IgD-negative memory B cell (primary cell): ENCODE measurements around the gene NAA30. TPM values are rescaled to one million over a fixed set of nuclear protein-coding genes. Genes with fewer than 3 reads are reported as not detected.

Experiments
- H3K27ac Mint-ChIP-seq, 3 donors: one replicate each; pipeline ENCODE4 v1.8.0; 2020 to 2022; ENCODE audit warnings: mild to moderate bottlenecking in 3 of 3, mixed read lengths in 3 of 3, moderate library complexity in 1 of 3
- H3K27me3 Mint-ChIP-seq: one replicate; pipeline ENCODE4 v1.8.0; 2021; ENCODE audit warnings: mixed read lengths
- H3K36me3 Mint-ChIP-seq: one replicate; pipeline ENCODE4 v1.8.0; 2020; ENCODE audit warnings: mild to moderate bottlenecking, mixed read lengths
- H3K4me1 Mint-ChIP-seq, 3 donors: one replicate each; pipeline ENCODE4 v1.8.0; 2020 to 2022; ENCODE audit warnings: mixed read lengths in 3 of 3, mild to moderate bottlenecking in 1 of 3
- H3K4me3 Mint-ChIP-seq, 4 donors: one replicate each; pipeline ENCODE4 v1.8.0; 2020 to 2022; ENCODE audit warnings: mild to moderate bottlenecking in 4 of 4, mixed read lengths in 4 of 4, moderate library complexity in 3 of 4
- H3K9me3 Mint-ChIP-seq, 3 donors: one replicate each; pipeline ENCODE4 v1.8.0; 2020 to 2021; ENCODE audit warnings: mixed read lengths in 3 of 3, mild to moderate bottlenecking in 1 of 3
- polyA plus RNA-seq: library from polyadenylated mRNA; unstranded; fragments of 300-500 nt; fragmentation: Illumina TruSeq; gene quantifications from one replicate; pipeline ENCODE4 v1.2.3, GENCODE V29; 2021

The NAA30 gene
- polyA plus RNA-seq, 1 donor from 2014 or later, result 11.6 TPM

GRCh38 chr14:57413849-57414248 lies 23.5 kb downstream of the NAA30 start:
- no peak overlapping the region for H3K27ac Mint-ChIP-seq
- H3K4me3 Mint-ChIP-seq, result no peak overlapping the region

GRCh38 chr14:57417228-57417627 lies 26.8 kb downstream of the NAA30 start:
- H3K36me3 Mint-ChIP-seq, result peaks cover 2% of the 10 kb centered on the region
- H3K4me3 Mint-ChIP-seq, result no peak overlapping the region
- H3K27ac Mint-ChIP-seq, result no peak overlapping the region
- no peaks in the 10 kb centered on the region for H3K27me3 Mint-ChIP-seq
- peaks cover 0 to 1% (median 0%) of the 10 kb centered on the region in 3 donors for H3K4me1 Mint-ChIP-seq
- H3K9me3 Mint-ChIP-seq, result no peaks in the 10 kb centered on the region

More at GRCh38 chr14:57413849-57414248, 23.5 kb downstream of the NAA30 start:
- Mint-ChIP-seq H3K4me1 (peaks cover 0 to 1% (median 0%) of the 10 kb centered on the region in 3 donors), H3K9me3 (no peaks in the 10 kb centered on the region), H3K36me3 (peaks cover 2% of the 10 kb centered on the region), H3K27me3 (no peaks in the 10 kb centered on the region)

- H3K36me3 Mint-ChIP-seq, result peaks cover 2% of the 10 kb centered on the region
- no peaks in the 10 kb centered on the region for H3K9me3 Mint-ChIP-seq
- H3K4me3 Mint-ChIP-seq, result no peak overlapping the region
- no peak overlapping the region for H3K27ac Mint-ChIP-seq
- no peaks in the 10 kb centered on the region for H3K4me1 Mint-ChIP-seq
- H3K27me3 Mint-ChIP-seq, result no peaks in the 10 kb centered on the region
Observed at GRCh38 chr14:57418999-57419398, 28.6 kb downstream of the NAA30 start.

- no peaks in the 10 kb centered on the region for H3K9me3 Mint-ChIP-seq
- peaks cover 2% of the 10 kb centered on the region for H3K36me3 Mint-ChIP-seq
- H3K4me1 Mint-ChIP-seq, result no peaks in the 10 kb centered on the region
- no peak overlapping the region for H3K4me3 Mint-ChIP-seq
- peak overlapping the region in 1 of 3 donors; percentile 1 for H3K27ac Mint-ChIP-seq
- H3K27me3 Mint-ChIP-seq, result no peaks in the 10 kb centered on the region
Observed at GRCh38 chr14:57420033-57420432, 29.6 kb downstream of the NAA30 start.

GRCh38 chr14:57420986-57421385 lies 30.6 kb downstream of the NAA30 start:
- Mint-ChIP-seq H3K4me3 (no peak overlapping the region), H3K27me3 (no peaks in the 10 kb centered on the region), H3K36me3 (peaks cover 2% of the 10 kb centered on the region), H3K27ac (peak overlapping the region in 1 of 3 donors; percentile 55), H3K4me1 (no peaks in the 10 kb centered on the region), H3K9me3 (no peaks in the 10 kb centered on the region)

GRCh38 chr14:57435923-57436322 lies 45.5 kb downstream of the NAA30 start:
- Mint-ChIP-seq H3K9me3 (peaks cover 2 to 12% (median 3%) of the 10 kb centered on the region in 3 donors), H3K4me1 (no peaks in the 10 kb centered on the region), H3K27me3 (peaks cover 3% of the 10 kb centered on the region)

GRCh38 chr14:57461777-57462320 lies 71.5 kb downstream of the NAA30 start:
- Mint-ChIP-seq H3K4me1 (peaks cover 7 to 17% (median 15%) of the 10 kb centered on the region in 3 donors), H3K27ac (peak overlapping the region in 1 of 3 donors; percentile 8), H3K27me3 (peaks cover 2% of the 10 kb centered on the region), H3K36me3 (no peaks in the 10 kb centered on the region), H3K9me3 (peaks cover 0 to 2% (median 2%) of the 10 kb centered on the region in 3 donors), H3K4me3 (no peak overlapping the region)

More at GRCh38 chr14:57435923-57436322, 45.5 kb downstream of the NAA30 start:
- Mint-ChIP-seq H3K27ac (no peak overlapping the region), H3K36me3 (peaks cover 3% of the 10 kb centered on the region), H3K4me3 (no peak overlapping the region)

GRCh38 chr14:57462551-57462950 lies 72.2 kb downstream of the NAA30 start:
- Mint-ChIP-seq H3K4me3 (no peak overlapping the region), H3K4me1 (peaks cover 7 to 17% (median 15%) of the 10 kb centered on the region in 3 donors), H3K9me3 (peaks cover 0 to 2% (median 2%) of the 10 kb centered on the region in 3 donors), H3K36me3 (no peaks in the 10 kb centered on the region), H3K27ac (no peak overlapping the region), H3K27me3 (peaks cover 2% of the 10 kb centered on the region)

GRCh38 chr14:57464008-57464730 lies 73.8 kb downstream of the NAA30 start:
- Mint-ChIP-seq H3K27me3 (peaks cover 2% of the 10 kb centered on the region), H3K36me3 (no peaks in the 10 kb centered on the region), H3K4me3 (peak overlapping the region in 2 of 4 donors; percentile 49 to 51), H3K9me3 (peaks cover 0 to 5% (median 2%) of the 10 kb centered on the region in 3 donors), H3K4me1 (peaks cover 7 to 17% (median 12%) of the 10 kb centered on the region in 3 donors), H3K27ac (peak overlapping the region in 1 of 3 donors; percentile 18)

Other genes with a start within 250 kb of the NAA30 start
- 43.8 TPM for gene EXOC5, start 121.7 kb upstream of the NAA30 start, polyA plus RNA-seq
- gene AP5M1, start 121.6 kb upstream of the NAA30 start, polyA plus RNA-seq, result 42.6 TPM
- not detected for gene CCDC198, start 103.3 kb downstream of the NAA30 start, polyA plus RNA-seq